Glomerular endothelial cell (primary cell): Measurements from ENCODE around the gene SLC5A2. TPM values are rescaled to one million over a fixed set of nuclear protein-coding genes. Genes with fewer than 3 reads are reported as not detected.
"Not testable (repeated sequence)": the region's sequence is repeated elsewhere in the genome, so short reads cannot be mapped to it uniquely, and the experiment has no call there.

Experiments
- DNase-seq: peaks from one replicate; pipeline ENCODE4 v3.0.0-alpha.2; 2011; ENCODE audit warnings: low read depth, low spot score; ENCODE audit errors: extremely low read depth
- total RNA-seq: library from RNA; depleted of rRNA; stranded (reverse); fragments of >200 nt; gene quantifications from 2 replicates; pipeline ENCODE4 v1.2.3, GENCODE V29; 2015

SLC5A2 gene
- total RNA-seq, 1 donor from 2014 or later: not detected

DNA sequence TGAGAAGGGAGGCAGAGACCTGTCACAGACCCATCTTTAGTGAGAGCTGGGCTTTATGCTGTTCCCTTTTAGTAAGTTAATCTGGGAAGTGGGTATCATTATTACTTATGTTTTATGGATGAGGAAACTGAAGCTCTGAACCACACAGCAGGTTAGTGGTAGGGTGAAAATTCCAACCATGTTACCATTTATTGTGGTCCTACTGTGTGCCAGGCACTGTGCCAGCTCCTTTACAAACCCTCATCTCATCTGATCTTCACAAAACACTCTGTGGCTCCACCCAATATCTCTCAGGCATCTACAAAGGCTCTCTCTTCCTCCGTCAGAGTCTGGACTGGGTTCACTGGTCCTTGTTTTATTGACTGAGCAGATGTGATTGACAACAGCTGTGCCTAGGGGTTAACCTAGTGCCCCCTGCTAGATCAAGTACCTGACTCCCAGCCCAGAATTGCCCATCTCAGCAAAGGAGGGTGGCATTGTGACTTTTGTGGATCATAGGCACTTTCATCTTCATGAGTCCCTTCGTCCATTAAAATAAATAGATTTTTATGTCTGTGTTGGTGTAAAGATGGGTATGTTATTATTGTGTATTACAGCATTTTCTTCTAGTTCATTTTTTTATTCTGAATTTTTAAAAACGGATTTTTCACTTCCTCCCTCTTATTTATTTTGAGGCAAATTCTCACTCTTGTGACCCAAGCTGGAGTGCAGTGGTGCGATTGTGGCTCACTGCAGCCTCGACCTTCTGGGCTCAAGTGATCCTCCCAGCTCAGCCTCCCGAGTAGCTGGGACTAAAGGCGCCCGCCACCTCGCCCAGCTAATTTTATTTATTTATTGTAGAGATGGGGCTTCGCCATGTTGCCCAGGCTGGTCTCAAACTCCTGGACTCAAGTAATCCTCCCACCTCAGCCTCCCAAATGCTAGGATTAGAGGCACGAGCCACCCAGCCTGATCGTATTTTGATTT, 7.9 kb upstream of the SLC5A2 start:
- no peak for DNase-seq

GRCh38 chr16:31475946-31476302, 7.0 kb upstream of the SLC5A2 start:
- DNase-seq: no peak

GRCh38 chr16:31476303-31477219, 6.4 kb upstream of the SLC5A2 start:
- no peak for DNase-seq

DNA sequence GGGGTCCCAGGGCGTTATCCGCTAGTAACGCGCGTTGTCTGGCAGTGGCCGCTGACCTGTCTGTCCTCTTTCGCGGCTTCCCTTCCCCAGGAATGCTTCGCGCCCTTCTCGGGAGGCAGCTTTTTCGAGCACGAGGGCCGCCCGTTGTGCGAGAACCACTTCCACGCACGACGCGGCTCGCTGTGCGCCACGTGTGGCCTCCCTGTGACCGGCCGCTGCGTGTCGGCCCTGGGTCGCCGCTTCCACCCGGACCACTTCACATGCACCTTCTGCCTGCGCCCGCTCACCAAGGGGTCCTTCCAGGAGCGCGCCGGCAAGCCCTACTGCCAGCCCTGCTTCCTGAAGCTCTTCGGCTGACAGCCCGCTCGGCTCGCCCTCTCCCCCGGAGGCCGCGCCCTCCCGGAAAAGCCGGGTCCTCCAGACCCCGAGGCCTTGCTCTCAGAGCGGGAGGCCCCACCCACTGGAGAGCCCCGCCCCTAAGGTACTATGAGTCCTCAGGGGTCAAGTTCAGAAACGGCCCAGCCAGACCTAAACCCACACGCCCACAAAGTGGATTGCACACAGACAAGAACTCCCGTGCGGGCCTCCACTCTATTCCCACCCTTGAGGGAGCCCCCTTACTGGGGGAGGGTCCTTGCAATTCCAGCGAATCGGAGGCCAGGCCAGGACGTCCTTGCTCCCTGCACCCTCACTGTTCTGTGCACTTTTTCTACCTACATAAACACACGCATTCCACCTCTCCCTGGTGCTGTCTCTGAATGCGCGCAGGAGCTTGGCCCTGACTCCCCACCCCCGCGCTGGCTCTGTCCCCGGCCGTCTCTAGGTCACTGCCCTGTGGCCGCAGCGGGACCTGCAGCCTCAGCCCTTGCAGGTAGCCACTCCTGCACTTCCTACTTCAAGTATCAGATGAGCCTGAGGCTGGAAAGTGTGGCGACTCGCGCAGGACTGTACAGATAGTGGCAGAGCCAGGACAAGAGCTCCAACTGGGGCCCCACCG, 5.4 kb upstream of the SLC5A2 start:
- DNase-seq: no peak

- DNase-seq: no peak
Observed at GRCh38 chr16:31478956-31479355, 4.0 kb upstream of the SLC5A2 start.

DNA sequence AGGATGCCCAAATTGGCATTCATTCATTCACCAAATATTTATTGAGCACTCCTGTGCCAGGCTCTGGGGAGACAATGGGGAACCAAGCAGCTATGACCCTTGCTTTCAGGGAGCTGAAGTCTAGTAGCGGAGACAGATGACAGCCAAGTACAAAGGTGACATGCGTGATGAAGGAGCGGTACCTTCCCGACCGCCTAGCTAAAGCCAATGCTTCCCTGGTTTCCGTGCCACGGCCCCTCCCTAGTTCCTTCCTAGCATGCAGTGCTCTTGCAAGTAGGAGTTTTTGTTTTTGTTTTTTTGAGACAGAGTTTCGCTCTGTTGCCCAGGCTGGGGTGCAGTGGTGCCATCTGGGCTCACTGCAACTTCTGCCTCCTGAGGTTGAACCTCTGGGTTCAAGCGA, 3.2 kb upstream of the SLC5A2 start:
- no peak for DNase-seq

DNA sequence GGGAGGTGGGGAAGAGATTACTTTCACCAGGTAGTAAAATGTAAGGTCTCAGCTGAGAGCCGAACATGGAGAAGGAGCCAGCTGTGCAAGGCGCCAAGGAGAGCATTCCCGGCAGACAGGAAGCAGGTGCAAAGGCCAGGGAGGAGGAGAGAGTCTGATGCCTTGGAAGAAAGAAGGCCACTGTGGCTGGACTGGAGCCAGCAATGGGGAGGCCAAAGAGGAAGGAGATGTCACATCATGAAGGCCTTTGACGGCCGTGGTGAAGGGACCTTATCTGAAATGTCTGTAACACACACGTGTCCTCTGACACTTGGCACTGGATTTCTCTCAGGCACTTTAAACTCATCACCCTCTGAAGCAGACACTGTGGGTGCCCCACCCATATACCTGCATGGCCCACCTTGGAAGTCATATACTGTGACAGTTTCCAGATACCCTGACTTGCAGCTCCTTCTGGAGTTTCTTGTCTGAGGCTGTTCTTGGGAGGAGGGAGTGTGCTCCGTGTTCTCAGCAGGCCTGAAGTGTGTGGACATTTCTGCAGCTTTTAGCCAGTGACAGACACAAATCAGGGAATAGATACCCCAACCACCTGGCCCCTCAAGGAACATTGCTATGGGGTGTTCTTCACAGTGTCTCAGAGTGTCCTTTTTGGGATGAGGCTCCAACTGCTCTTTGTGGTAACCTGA, 1.9 kb upstream of the SLC5A2 start:
- no peak for DNase-seq

DNA sequence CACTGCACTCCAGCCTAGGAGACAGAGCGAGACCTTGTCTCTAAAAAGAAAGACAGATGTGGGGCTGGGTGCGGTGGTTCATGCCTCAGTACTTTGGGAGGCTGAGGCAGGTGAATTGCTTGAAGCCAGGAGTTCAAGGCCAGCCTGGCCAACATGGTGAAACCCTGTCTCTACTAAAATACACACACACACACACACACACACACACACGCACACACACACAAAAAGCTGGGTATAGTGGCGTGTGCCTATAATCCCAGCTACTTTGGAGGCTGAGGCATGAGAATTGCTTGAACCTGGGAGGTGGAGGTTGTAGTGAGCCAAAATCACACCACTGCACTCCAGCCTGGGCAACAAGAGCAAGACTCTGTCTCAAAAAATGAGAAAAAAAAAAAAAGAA, 1.1 kb downstream of the SLC5A2 start:
- DNase-seq: not testable (repeated sequence)

DNA sequence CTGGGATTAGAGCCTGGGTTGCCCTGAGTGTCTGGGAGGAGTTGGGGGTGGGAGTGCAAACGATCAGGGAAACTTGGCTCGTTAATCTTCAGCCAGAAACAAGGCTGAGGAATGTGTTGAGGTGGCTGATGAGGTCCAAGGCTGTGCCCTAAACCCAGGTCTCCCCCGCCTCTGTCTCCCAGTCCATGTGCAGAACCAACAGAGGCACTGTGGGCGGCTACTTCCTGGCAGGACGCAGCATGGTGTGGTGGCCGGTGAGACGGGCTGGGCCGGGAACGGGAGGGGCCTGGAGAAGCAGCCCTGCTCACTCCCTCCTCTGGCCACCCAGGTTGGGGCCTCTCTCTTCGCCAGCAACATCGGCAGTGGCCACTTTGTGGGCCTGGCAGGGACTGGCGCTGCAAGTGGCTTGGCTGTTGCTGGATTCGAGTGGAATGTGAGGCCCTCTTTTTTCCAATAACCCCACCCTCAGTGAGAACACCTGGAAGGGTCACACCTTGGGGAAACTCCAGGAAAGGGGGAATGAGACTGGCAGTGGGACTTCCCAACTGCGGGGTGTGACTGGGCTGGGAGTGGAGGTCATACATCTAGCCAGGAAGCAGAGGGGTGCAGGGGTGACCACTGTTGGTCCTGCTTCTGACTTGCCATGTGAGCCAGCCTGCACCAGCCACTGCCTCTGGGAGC, 1.7 kb downstream of the SLC5A2 start:
- no peak for DNase-seq

- no peak for DNase-seq
Observed at GRCh38 chr16:31485571-31485970, 2.6 kb downstream of the SLC5A2 start.

DNA sequence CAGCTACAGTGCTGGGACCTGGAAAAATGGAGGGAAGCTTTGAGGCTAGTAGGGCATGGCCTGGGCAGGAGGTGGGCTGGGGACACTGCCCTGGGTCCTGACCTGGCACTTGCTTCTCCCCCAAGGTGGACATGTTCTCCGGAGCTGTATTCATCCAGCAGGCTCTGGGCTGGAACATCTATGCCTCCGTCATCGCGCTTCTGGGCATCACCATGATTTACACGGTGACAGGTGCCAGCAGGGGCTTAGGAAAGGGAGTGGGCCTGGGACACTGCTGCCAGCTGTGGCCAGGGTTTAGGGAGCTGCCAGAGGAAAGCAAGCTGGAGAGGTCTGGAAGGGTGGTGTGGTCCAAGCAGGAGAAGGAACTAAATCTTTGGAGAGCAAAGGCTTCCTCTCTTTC, 3.1 kb downstream of the SLC5A2 start:
- no peak for DNase-seq

DNA sequence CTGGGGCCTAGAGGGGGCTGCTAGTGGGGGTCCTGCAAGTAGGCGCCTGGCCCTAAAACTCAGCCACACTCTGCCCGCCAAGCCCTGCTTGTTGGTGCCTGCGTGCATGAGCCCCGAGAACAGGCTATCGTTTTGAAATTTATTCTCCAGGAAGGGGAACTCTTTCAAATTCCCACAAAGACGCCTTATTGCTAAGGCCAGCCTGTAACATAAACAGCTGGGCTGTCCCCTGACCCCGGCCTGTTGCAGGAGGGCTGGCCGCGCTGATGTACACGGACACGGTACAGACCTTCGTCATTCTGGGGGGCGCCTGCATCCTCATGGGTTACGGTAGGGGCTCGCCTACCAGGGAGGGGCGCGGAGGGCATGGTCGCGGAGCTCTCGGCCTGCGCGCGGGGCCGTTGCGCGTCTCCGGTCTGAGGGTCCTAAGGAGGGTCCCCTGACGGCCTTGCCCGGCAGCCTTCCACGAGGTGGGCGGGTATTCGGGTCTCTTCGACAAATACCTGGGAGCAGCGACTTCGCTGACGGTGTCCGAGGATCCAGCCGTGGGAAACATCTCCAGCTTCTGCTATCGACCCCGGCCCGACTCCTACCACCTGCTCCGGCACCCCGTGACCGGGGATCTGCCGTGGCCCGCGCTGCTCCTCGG, 4.3 kb downstream of the SLC5A2 start:
- no peak for DNase-seq

GRCh38 chr16:31487720-31488467, 5.0 kb downstream of the SLC5A2 start:
- no peak for DNase-seq

DNA sequence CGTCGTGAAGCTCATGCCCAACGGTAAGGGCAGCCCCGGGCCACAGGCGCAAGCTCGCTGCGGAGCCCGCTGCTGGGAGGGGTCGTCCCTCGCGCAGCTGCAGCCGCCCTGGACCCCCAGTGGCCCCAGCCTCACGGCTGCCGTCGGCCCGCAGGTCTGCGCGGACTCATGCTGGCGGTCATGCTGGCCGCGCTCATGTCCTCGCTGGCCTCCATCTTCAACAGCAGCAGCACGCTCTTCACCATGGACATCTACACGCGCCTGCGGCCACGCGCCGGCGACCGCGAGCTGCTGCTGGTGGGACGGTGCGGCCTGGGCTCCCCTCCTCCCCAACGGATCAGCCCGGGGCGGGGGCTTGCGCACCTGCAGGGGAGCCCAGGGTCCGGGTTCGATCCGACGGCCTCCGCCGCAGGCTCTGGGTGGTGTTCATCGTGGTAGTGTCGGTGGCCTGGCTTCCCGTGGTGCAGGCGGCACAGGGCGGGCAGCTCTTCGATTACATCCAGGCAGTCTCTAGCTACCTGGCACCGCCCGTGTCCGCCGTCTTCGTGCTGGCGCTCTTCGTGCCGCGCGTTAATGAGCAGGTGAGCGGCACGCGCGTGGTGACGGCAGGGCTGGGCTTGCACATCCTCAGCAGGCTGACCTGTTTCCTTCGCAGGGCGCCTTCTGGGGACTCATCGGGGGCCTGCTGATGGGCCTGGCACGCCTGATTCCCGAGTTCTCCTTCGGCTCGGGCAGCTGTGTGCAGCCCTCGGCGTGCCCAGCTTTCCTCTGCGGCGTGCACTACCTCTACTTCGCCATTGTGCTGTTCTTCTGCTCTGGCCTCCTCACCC, 5.8 kb downstream of the SLC5A2 start:
- DNase-seq: no peak

DNA sequence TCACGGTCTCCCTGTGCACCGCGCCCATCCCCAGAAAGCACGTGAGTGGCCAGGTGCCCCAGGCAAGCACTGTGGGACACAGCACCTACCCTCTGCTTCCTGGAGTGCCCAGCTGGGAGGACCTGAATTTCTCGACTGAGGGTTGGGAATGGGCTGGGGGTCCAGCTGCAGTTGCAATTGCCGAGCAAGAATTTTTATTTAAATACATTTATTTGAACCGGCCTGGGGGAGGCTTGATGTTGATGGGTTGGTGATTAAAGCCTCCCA, 6.3 kb downstream of the SLC5A2 start:
- DNase-seq: no peak

DNA sequence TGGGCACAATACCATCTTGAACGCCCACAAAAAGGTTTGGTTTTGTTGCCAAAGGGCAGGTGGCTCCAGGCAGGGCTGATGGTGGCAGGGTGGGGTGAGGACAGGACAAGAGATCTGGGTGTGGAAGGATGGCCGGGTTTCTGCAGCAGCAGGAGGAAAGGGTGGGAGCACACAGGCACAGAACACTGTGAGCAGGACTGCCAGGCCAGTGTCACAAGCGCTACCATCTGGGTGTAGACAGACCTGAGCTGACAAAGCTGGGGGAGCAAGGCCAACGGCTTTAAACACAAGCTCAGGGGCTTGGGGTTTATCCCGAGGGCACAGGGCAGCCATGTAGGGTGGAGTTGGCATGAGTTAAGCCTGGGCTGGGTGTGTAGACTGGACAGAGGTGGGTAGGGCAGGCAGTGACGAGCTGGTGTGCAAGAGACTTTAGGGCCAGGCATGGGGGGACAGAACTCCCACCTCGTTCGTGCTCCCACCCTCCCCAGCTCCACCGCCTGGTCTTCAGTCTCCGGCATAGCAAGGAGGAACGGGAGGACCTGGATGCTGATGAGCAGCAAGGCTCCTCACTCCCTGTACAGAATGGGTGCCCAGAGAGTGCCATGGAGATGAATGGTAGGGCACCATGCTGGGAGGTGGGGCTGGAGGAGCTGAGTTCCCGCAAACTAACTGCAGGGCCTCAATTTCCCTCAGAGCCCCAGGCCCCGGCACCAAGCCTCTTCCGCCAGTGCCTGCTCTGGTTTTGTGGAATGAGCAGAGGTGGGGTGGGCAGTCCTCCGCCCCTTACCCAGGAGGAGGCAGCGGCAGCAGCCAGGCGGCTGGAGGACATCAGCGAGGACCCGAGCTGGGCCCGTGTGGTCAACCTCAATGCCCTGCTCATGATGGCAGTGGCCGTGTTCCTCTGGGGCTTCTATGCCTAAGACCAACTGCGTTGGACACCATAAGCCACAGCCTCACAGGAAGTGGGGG, 7.0 kb downstream of the SLC5A2 start:
- DNase-seq: no peak
